HepG2 (cell line): ENCODE data around the gene TMEM116.

Experiments used
- CEBPZ ChIP-seq: IDR thresholded peaks from 2 replicates; pipeline ENCODE4 v1.6.1; 2012; ENCODE audit warnings: low read length, improper control_type of control experiment
- ZBTB40 ChIP-seq, 2 experiments: fragments of 450-650 bp in 1 of 2; sonication (generic) in 1 of 2; formaldehyde crosslinking in 1 of 2; IDR thresholded peaks; 2 replicates each; pipeline versions ENCODE4 v1.6.1 to v1.8.0; 2016 to 2022; ENCODE audit warnings: antibody characterized with exemption in 1 of 2, mild to moderate bottlenecking in 1 of 2, missing genetic modification reagents in 1 of 2

GRCh38 chr12:112005419-112006395 is 7.3 kb downstream of the TMEM116 start:
- TF ChIP-seq CEBPZ (no peak), ZBTB40 (IDR thresholded peaks at IDR 0.05) (no peak), ZBTB40 (CRISPR knock-in tag; IDR thresholded peaks at IDR 0.05) (no peak)
